Osteocyte (in vitro differentiated cells): ENCODE results near the gene ANXA10. TPM values are rescaled to one million over a fixed set of nuclear protein-coding genes. Genes with fewer than 3 reads are reported as not detected.
"Not testable (repeated sequence)": the region's sequence is repeated elsewhere in the genome, so short reads cannot be mapped to it uniquely, and the experiment has no call there.

ENCODE experiments used
- DNase-seq: peaks from one replicate; pipeline ENCODE4 v3.0.0; 2021; ENCODE audit warnings: mixed read lengths; ENCODE audit not compliant: unreplicated experiment; ENCODE audit errors: extremely low spot score
- H3K27ac Mint-ChIP-seq: one replicate; pipeline ENCODE4 v1.8.0; 2021; ENCODE audit warnings: mild to moderate bottlenecking, mixed read lengths; ENCODE audit not compliant: unreplicated experiment
- H3K27me3 Mint-ChIP-seq: one replicate; pipeline ENCODE4 v1.8.0; 2021; ENCODE audit warnings: mixed read lengths; ENCODE audit not compliant: unreplicated experiment
- H3K36me3 Mint-ChIP-seq: one replicate; pipeline ENCODE4 v1.8.0; 2021; ENCODE audit warnings: mixed read lengths; ENCODE audit not compliant: unreplicated experiment
- H3K4me1 Mint-ChIP-seq: one replicate; pipeline ENCODE4 v1.8.0; 2021; ENCODE audit warnings: mixed read lengths; ENCODE audit not compliant: unreplicated experiment
- H3K4me3 Mint-ChIP-seq: one replicate; pipeline ENCODE4 v1.8.0; 2021; ENCODE audit warnings: mild to moderate bottlenecking, moderate library complexity, mixed read lengths; ENCODE audit not compliant: unreplicated experiment
- H3K9me3 Mint-ChIP-seq: one replicate; pipeline ENCODE4 v1.8.0; 2021; ENCODE audit warnings: mixed read lengths; ENCODE audit not compliant: unreplicated experiment
- total RNA-seq: library from RNA; stranded (reverse); gene quantifications from 2 replicates; pipeline ENCODE4 v1.2.1, GENCODE V29; 2021
- TF ChIP-seq, protein P1 (sequence below): fragments of 200-600 bp; sonication (generic); IDR thresholded peaks from 2 replicates; pipeline ENCODE4 v1.5.0; 2021; ENCODE audit warnings: antibody characterized with exemption, mild to moderate bottlenecking, moderate library complexity

Gene ANXA10
- total RNA-seq, 1 donor from 2014 or later = not detected

DNA sequence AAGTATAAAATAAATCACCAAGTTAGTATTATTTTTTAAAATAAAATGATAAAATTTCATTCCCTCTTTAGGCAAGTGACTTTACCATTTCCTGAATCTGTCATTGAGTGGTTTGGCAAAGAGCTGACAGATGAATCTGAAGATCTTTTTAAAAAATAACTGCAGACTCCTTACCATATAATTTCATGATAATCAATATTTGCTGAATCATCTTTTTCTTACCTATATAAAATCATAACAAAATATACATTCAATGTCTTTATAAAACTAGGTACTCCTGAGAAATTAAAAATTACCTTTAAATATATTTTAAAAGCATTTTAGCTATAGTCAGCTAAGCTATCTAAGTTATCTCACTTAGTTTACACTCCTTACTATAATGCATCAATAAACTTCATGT, 17.2 kb downstream of the ANXA10 start:
- DNase-seq = no peak
- H3K36me3 Mint-ChIP-seq = no peaks in the 10 kb centered on the region
- no peak overlapping the region for H3K27ac Mint-ChIP-seq
- H3K4me1 Mint-ChIP-seq = no peaks in the 10 kb centered on the region
- no peak overlapping the region for H3K4me3 Mint-ChIP-seq
- H3K9me3 Mint-ChIP-seq = no peaks in the 10 kb centered on the region
- peaks cover 2% of the 10 kb centered on the region for H3K27me3 Mint-ChIP-seq
- TF ChIP-seq, protein P1, sequence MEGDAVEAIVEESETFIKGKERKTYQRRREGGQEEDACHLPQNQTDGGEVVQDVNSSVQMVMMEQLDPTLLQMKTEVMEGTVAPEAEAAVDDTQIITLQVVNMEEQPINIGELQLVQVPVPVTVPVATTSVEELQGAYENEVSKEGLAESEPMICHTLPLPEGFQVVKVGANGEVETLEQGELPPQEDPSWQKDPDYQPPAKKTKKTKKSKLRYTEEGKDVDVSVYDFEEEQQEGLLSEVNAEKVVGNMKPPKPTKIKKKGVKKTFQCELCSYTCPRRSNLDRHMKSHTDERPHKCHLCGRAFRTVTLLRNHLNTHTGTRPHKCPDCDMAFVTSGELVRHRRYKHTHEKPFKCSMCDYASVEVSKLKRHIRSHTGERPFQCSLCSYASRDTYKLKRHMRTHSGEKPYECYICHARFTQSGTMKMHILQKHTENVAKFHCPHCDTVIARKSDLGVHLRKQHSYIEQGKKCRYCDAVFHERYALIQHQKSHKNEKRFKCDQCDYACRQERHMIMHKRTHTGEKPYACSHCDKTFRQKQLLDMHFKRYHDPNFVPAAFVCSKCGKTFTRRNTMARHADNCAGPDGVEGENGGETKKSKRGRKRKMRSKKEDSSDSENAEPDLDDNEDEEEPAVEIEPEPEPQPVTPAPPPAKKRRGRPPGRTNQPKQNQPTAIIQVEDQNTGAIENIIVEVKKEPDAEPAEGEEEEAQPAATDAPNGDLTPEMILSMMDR = no peak

DNA sequence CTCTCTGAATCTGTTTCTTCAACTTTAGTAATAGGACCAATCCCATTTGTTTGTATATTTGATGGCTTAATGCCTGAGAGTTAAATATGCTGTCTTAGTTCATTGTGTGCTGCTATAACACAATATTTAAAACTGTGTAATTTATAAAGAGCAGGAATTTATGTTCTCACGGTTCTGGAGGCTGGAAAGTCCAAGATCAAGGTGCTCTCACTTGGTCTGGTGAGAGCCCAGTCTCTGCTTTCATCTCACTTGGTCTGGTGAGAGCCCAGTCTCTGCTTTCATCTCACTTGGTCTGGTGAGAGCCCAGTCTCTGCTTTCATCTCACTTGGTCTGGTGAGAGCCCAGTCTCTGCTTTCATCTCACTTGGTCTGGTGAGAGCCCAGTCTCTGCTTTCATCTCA, 20.7 kb downstream of the ANXA10 start:
- DNase-seq, H3K4me3 Mint-ChIP-seq, H3K27ac Mint-ChIP-seq, H3K36me3 Mint-ChIP-seq, H3K4me1 Mint-ChIP-seq, H3K9me3 Mint-ChIP-seq: not testable (repeated sequence)
- peaks cover 13% of the 10 kb centered on the region for H3K27me3 Mint-ChIP-seq

DNA sequence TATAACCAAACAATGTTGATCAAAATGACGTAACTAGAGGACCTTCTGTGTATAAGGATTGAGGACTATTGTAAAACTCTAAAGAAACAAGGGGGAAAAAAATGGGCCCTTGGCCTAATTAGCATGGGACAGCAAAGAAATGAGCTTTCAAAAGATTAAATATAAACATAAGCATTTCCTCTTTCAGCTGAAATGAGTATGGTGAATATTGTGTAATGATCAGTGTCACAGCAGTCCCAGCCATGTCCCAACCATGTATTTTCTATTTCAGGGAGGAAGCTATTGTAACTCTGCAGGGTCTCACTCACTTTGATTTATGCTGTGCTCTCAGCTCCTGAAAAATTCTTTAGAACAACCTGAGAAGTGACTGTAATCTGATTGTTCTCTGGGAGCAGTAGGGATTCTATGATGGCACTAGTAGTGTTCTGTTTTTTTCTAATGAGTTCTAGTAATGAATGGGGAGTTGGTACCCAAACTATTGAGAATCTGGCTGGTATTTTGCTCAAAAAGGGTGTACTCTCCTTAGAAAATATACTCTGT, 25.8 kb downstream of the ANXA10 start:
- Mint-ChIP-seq H3K36me3 (no peaks in the 10 kb centered on the region), H3K9me3 (no peaks in the 10 kb centered on the region), H3K27me3 (peaks cover 20% of the 10 kb centered on the region), H3K4me3 (no peak overlapping the region), H3K4me1 (no peaks in the 10 kb centered on the region), H3K27ac (no peak overlapping the region)
- TF ChIP-seq, protein P1 = no peak
- no peak for DNase-seq

DNA sequence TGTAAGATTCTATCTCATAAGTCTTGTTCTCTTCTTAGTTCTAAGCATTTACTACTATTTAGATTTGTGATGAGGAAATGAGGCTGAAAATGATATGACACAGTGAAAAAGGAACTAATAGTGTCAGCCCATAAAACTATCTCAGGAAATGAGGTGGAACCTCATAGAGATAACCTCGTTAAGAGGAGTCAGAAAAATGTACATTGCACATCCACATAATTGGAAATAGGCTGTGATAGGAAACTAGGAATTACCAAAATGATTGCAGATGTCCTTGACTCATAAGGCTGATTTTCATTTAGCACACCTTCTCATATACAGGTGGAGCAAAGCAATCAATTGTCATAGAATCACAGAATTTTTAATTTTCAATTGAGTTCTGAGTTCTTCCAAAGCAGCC, 26.8 kb downstream of the ANXA10 start:
- DNase-seq = no peak
- no peak overlapping the region for H3K27ac Mint-ChIP-seq
- H3K36me3 Mint-ChIP-seq = no peaks in the 10 kb centered on the region
- peaks cover 18% of the 10 kb centered on the region for H3K27me3 Mint-ChIP-seq
- H3K4me3 Mint-ChIP-seq = no peak overlapping the region
- peaks cover 2% of the 10 kb centered on the region for H3K4me1 Mint-ChIP-seq
- H3K9me3 Mint-ChIP-seq = no peaks in the 10 kb centered on the region
- TF ChIP-seq, protein P1 = no peak

DNA sequence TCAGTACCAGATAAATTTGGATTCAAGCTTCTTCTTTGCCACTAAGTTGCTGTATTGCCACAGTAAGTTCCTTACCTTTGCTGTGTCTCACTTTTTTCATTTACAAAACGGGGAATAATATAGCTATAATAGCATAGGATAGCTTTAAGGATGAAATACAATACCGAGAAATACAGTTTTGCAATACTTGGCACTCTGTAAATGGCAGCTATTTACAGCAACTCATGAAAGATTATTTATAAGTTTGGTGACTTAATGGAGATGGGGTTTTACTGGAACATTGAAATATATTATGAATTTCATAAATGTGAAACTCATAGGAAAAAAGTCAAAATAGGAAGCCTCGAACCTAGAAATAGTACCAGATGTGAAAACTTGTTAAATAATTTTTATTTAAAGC, 27.6 kb downstream of the ANXA10 start:
- Mint-ChIP-seq H3K4me1 (peaks cover 8% of the 10 kb centered on the region), H3K9me3 (no peaks in the 10 kb centered on the region), H3K4me3 (no peak overlapping the region), H3K27ac (no peak overlapping the region), H3K27me3 (peaks cover 18% of the 10 kb centered on the region), H3K36me3 (no peaks in the 10 kb centered on the region)
- TF ChIP-seq, protein P1 = no peak
- no peak for DNase-seq

DNA sequence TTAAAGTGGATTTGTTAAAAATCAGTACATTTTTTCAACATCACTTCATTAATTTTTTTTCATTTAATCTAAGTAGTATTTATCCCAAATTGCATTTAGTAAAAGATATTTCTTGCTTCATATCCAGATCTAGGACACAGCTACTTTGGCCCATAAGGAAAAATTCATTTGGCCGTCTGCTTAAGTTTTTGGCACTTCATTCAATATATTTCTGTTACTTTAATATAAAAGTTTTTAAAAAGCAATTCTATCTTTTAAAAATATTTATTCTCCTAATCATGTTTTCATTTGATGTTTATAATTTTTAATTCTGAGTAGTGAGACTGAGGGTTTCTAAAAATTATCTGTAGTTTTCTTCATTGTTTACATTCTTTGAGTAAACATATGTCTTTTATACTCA, 28.5 kb downstream of the ANXA10 start:
- TF ChIP-seq, protein P1 = no peak
- no peaks in the 10 kb centered on the region for H3K9me3 Mint-ChIP-seq
- H3K27me3 Mint-ChIP-seq = peaks cover 20% of the 10 kb centered on the region
- H3K4me1 Mint-ChIP-seq = peaks cover 8% of the 10 kb centered on the region
- H3K36me3 Mint-ChIP-seq = no peaks in the 10 kb centered on the region
- no peak for DNase-seq
- no peak overlapping the region for H3K27ac Mint-ChIP-seq
- no peak overlapping the region for H3K4me3 Mint-ChIP-seq
